A549 (cell line): ENCODE measurements around the gene ZNF514.

Experiments used
- CTCF ChIP-seq: fragments of >200 bp; sonication (Bioruptor Twin); formaldehyde crosslinking; IDR thresholded peaks from 3 replicates; pipeline ENCODE4 v1.5.1; 2016
- EP300 ChIP-seq, 2 experiments: fragments of >200 bp; sonication (Bioruptor Twin); formaldehyde crosslinking; IDR thresholded peaks; 2 replicates in 1 of 2; 3 replicates in 1 of 2; pipeline ENCODE4 v1.6.1; 2016 to 2017
- NR3C1 ChIP-seq: fragments of >200 bp; sonication (Bioruptor Twin); formaldehyde crosslinking; IDR thresholded peaks from 3 replicates; pipeline ENCODE4 v1.6.1; 2017
- PHF8 ChIP-seq: fragments of 200-600 bp; sonication (generic); IDR thresholded peaks from 2 replicates; pipeline ENCODE4 v1.6.1; 2016; ENCODE audit warnings: low read depth, mild to moderate bottlenecking, antibody characterized with exemption, moderate library complexity, borderline replicate concordance
- POLR2A ChIP-seq: IDR thresholded peaks from 2 replicates; pipeline ENCODE4 v1.6.1; 2012; ENCODE audit warnings: mild to moderate bottlenecking, low read length
- RARB ChIP-seq: fragments of 250-450 bp; sonication (Bioruptor Pico); IDR thresholded peaks from 2 replicates; pipeline ENCODE4 v1.8.0; 2021; ENCODE audit warnings: mild to moderate bottlenecking, moderate library complexity
- USF2 ChIP-seq: fragments of 450-650 bp; IDR thresholded peaks from 2 replicates; pipeline ENCODE4 v1.6.1; 2014; ENCODE audit warnings: antibody characterized with exemption
- ZC3H11A ChIP-seq: fragments of 450-650 bp; IDR thresholded peaks from 2 replicates; pipeline ENCODE4 v1.6.1; 2014; ENCODE audit warnings: antibody characterized with exemption, mild to moderate bottlenecking
- TF ChIP-seq, protein P1 (sequence below): fragments of 250-450 bp; sonication (Bioruptor Pico); IDR thresholded peaks from 2 replicates; pipeline ENCODE4 v1.5.0; 2021; ENCODE audit warnings: mild to moderate bottlenecking, moderate library complexity, borderline replicate concordance

DNA sequence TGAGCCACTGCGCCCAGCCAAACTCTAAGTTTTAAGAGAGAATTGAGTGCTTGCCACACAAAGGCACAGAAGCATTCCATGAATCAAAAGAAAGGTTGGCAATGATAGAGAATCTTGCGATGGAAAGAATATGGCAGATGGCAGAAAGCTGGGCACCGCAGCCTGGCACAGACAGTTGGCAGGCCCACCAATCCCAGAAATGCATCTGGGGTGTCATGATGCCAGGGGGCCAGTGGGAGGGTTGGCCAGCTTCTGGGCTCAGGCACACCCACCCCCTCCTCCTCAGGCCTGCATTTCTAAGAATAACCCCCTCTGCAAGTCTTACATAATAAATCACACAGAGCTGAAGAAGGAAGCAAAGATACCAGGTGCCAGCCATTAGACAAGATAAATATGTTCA, 25.5 kb upstream of the ZNF514 start:
- no peak for TF ChIP-seq ZC3H11A
- TF ChIP-seq POLR2A, result no peak
- TF ChIP-seq EP300 (IDR thresholded peaks at IDR 0.05), result no peak
- TF ChIP-seq PHF8, result no peak
- TF ChIP-seq CTCF, result no peak
- no peak for TF ChIP-seq USF2
- no peak for TF ChIP-seq NR3C1
- TF ChIP-seq, protein P1, sequence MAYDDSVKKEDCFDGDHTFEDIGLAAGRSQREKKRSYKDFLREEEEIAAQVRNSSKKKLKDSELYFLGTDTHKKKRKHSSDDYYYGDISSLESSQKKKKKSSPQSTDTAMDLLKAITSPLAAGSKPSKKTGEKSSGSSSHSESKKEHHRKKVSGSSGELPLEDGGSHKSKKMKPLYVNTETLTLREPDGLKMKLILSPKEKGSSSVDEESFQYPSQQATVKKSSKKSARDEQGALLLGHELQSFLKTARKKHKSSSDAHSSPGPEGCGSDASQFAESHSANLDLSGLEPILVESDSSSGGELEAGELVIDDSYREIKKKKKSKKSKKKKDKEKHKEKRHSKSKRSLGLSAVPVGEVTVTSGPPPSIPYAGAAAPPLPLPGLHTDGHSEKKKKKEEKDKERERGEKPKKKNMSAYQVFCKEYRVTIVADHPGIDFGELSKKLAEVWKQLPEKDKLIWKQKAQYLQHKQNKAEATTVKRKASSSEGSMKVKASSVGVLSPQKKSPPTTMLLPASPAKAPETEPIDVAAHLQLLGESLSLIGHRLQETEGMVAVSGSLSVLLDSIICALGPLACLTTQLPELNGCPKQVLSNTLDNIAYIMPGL, result no peak
- TF ChIP-seq RARB (CRISPR knock-in tag), result no peak
